GM15510 (cell line): ENCODE data around the gene SOCS1.

Experiments used
- POLR2A ChIP-seq: IDR thresholded peaks from 3 replicates; pipeline ENCODE4 v1.6.1; 2011; ENCODE audit warnings: borderline replicate concordance; ENCODE audit not compliant: insufficient read length; ENCODE audit errors: extremely low read depth

SOCS1 gene

GRCh38 chr16:11248133-11248532, 7.9 kb downstream of the SOCS1 start:
- no peak for TF ChIP-seq POLR2A

- TF ChIP-seq POLR2A: no peak
Observed at GRCh38 chr16:11245988-11246387, 10.0 kb downstream of the SOCS1 start.

- TF ChIP-seq POLR2A: no peak
Observed at GRCh38 chr16:11245222-11245737, 10.7 kb downstream of the SOCS1 start.

- no peak for TF ChIP-seq POLR2A
Observed at GRCh38 chr16:11242658-11243057, 13.3 kb downstream of the SOCS1 start.

GRCh38 chr16:11241480-11242204, 14.4 kb downstream of the SOCS1 start:
- TF ChIP-seq POLR2A: no peak

- no peak for TF ChIP-seq POLR2A
Observed at GRCh38 chr16:11240636-11241473, 15.1 kb downstream of the SOCS1 start.

- TF ChIP-seq POLR2A: no peak
Observed at GRCh38 chr16:11239644-11240632, 16.1 kb downstream of the SOCS1 start.

GRCh38 chr16:11238272-11239202, 17.5 kb downstream of the SOCS1 start:
- no peak for TF ChIP-seq POLR2A

- no peak for TF ChIP-seq POLR2A
Observed at GRCh38 chr16:11236461-11237254, 19.3 kb downstream of the SOCS1 start.

- TF ChIP-seq POLR2A: no peak
Observed at GRCh38 chr16:11235703-11235991, 20.4 kb downstream of the SOCS1 start.

GRCh38 chr16:11234884-11235702, 20.9 kb downstream of the SOCS1 start:
- no peak for TF ChIP-seq POLR2A

GRCh38 chr16:11233727-11234376, 22.2 kb downstream of the SOCS1 start:
- TF ChIP-seq POLR2A: no peak
